HG03175 (cell line): ENCODE results near the gene ZFAND3.

ENCODE experiments used
- ATAC-seq: cut with Tn5 transposase; IDR thresholded peaks from one replicate; pipeline ENCODE4 v1.9.1; 2021; ENCODE audit warnings: mild to moderate bottlenecking, moderate library complexity; ENCODE audit not compliant: unreplicated experiment

The ZFAND3 gene

DNA sequence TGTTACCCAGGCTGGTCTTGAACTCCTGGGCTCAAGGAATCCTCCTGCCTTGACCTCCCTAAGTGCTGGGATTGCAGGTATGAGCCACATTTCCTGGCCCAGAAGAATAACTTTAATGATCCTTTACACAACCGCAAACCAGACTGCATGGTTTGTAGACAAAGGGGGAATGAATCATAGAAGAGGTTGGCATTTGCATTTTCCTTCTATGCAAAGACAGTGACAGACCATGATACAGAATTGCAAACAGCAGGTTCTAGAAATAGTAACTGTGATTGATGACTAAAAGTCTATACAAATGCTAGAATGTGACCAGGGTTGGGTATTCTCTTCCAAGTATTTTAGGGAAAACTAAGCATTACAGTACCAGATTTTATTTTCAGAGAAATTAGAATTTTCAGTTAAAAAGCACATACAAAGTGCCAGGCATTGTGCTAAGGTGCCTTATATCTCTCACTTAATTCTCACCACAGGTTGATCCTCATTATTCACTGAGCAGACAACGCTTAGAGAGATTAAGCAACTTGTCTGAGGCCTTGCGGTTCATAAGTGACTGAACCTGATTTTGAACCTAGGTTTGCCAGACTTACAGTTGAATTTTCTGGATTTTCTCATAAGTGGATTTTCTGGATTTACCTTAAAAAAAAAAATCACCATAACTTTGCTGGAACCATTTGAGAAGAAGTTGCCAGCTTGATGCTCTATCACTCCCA is 146.6 kb downstream of the ZFAND3 start:
- no peak for ATAC-seq

DNA sequence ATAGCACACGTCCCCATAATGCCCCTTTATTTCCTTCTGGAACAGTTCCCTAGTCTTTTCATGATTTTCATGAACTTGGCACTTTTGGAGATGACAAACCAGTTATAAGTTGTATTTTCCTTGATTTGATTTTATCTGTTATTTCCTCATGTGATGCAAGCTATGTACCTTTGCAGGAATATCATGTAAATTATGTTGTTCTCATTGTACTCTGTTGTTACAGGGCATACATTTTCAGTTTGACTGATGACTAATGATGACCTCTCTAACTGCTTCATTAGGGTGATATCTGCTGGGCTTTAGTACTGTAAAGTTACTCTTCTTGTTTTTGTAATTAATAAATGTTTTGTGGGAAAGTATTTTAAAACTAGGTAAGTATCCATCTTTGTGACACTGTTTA is 147.3 kb downstream of the ZFAND3 start:
- ATAC-seq: no peak

DNA sequence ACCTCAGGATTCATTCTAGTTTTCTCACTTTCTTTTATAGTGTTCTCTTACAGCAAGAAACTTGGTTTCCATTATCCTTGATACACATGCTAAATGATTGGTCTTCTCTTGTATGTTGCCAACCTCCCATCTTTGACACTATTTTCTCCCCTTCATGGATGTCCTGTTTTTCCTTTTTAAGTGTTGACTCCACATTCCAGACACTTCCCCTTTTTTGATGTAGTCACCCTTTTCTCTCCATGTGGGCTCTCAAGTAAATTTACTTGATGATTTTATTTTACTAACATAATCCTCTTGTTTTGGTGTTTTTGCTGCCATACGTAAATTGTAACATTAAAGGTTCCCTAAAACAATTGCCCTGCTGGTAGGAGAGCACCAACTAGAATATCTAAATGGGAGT is 148.1 kb downstream of the ZFAND3 start:
- ATAC-seq: no peak

DNA sequence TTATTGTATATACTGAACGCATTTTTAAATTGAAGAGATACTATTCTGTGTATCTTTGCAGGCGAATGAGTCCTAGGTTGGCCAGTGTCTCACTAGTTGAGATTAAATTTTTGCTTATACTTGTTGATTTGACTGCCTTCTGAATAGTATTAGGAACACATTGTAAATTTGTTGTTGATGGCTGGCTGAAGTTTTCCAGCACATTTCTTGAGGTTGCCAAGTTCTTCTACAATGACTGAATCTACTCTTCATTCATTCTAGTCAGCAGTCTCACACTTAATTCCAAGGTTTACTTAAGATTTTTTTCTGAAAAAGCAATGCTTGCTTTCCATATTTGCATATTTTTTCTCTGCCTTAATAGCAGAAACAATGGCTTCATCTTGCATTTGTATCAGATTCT is 151.7 kb downstream of the ZFAND3 start:
- ATAC-seq: no peak

DNA sequence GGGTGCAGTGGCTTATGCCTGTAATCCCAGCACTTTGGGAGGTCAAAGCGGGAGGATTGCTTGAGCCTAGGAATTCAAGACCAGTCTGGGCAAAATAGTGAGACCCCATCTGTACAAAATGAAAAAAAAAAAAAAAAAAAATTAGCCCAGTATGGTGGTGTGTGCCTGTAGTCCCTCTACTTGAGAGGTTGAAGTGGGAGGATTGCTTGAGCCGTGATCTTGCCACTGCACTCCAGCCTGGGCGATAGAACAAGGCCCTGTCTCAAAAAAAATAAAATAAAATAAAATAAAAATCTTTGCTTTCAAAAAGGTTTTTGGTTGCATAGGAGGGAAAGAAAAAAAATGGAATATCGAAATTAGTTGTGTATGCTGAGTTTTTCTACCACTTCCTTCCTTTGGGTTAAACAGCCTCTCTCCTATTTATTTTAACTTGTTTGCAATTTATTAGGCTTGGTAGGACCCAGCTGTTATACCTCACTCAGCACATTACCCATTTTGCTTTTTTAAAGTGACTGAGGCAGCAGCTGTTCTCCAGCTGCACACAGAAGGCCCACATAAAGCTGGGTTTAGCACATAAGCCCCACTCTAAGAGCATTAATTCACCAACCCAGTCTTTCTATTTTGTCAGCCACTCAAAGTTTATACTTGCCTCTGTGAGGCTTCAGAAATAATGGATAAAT is 152.3 kb downstream of the ZFAND3 start:
- ATAC-seq: no peak

DNA sequence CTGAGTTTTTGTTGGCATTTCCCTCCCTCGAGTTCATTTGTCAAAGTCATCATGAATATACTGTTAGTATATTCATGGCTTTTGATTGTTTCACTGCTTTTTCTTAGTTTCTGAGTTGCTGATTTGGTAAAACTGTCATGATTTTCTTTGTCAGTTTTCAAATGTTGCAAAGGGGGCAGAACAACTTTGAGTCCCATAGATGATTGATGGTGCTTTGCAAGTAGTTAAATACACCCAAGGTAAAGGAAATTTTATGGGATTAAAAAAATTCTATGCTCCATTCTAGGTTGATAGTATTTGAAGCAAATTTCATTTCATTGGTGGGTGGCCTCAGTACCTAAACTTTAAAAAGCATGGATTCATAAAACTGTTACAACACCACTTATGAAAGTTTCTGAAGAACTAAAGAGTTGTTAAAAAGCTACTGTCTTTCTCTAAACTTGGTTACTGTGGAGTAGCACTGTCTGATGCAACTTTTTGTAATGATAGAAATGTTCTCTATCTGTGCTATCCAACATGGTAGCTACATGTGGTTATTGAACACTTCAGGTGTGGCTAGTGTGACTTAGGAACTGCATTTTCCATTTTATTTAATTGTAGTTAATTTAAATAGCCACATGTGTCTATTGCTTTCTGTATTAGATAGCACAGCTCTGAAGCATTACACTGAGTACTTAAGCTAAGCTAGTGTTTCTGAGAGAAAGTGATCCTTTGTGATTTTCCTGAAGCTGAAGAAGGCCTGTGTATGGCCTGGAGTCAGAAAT is 153.6 kb downstream of the ZFAND3 start:
- no peak for ATAC-seq

DNA sequence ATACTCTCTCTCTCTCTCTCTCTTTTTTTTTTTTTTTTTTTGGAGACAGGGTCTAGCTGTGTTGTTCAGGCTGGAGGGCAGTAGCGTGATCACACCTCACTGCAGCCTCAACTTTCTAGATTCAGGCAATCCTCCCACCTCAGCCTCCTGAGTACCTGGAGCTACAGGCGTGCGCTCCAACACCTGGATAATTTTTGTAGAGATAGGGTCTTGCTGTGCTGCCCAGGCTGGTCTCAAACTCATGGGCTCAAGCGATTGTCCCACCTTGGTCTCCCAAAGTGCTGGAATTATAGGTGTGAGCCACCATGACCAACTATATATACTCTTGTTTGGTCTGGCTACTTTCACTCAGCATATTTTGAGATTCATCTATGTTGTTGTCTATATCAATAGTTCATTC is 154.9 kb downstream of the ZFAND3 start:
- ATAC-seq: no peak

DNA sequence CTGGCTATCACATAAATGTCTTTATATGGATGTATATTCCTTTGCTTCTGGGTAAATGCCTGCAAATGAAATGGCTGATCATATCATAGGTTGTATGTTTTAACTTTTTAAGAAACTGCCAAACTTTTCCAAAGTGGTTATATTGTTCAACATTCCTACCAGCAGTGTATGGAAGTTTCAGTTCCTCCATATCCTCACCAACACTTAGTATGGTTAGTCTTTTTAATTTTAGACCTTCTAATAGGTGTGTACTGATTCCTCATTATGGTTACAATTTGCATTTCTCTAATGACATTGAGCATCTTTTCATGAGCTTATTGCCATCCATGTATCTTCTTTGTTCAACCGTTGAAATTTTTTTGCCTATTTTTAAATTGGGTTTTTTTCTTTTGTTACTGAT is 155.4 kb downstream of the ZFAND3 start:
- ATAC-seq: no peak

DNA sequence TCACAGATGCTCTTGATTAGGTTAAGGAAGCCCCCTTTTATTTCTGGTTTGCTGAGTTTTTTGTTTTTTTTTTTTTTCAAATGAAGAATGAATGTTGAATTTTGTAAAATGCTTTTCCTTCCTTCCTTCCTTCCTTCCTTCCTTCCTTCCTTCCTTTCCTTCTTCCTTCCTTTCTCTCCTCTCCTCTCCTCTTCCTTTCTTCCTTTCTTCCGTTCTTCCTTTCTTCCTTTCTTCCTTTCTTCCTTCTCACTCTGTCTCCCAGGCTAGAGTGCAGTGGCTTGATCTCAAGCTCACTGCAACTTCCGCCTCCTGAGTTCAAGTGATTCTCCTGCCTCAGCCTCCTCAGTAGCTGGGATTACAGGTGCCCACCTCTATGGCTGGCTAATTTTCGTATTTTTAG is 158.2 kb downstream of the ZFAND3 start:
- ATAC-seq: no peak

DNA sequence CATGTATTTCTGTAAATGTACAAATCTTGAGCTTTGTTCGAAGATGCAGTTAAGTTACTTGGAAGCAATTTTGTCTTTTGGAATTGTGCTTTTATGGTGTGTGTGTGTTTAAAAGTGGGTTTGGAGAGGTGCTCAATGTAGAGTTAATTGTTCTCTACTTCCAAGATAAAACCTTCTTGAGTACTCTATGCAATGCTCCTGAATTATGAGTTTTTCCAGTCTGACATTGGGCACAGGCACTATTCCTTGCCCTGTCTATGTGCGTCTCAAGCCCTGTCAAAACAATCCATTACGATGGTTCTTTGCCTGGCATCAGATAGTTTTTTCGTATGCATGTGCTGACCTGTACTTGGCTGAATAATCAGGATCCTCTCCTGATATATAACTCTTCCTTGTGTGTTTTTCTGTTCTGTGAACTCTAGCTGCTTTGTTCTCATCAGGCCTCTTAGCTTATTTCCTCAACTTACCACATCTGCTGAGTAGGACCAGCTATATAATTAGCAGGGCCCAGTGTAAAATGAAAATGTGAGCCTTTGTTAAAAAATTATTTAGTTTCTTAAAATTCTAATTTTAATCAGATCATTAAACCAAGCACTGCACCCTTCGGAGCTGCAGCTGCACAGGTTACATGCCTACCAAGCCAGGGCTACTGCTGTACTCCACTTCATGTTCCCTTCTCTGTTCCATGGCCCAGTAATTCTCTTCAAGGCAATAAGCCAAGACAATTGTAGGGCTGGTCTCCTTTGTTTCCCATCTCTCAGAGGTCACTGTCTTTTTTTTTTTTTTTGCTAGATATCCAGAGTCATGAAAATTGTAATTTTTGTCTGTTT is 160.1 kb downstream of the ZFAND3 start:
- no peak for ATAC-seq

DNA sequence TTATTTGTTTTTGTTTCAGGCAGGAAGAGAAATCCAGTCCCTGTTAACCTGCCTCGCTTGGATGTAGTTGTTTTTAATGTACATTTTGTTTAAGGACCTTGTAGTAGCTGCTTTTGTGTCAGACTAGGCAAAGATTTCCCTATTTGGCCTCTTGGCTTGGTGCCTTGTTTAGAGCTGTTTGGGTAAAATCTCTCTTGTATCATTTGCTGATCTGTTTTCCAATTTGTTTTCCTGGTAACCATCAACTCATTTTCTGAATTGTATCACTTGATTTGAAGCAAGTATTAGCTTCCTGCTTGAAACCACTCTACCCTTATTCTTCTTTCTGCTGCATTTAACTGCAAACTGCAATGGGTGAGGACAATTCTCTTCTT is 160.7 kb downstream of the ZFAND3 start:
- no peak for ATAC-seq

DNA sequence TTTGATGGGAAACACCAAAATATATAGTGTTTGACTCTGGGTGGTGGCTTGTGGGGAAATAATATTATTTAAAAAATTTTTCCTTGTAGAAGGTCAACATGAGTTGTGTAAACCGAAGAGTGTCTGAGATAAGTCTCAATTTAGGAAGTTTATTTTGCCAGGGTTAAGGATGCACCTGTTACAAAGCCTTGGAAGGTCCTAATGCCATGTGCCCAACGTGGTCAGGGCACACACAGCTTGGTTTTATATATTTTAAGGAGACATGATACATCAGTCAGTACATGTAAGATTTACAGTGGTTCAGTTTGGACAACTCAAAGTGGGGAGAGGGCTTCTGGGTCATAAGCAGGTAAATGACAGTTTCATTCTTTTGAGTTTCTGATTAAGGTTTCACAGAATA is 162.1 kb downstream of the ZFAND3 start:
- no peak for ATAC-seq

DNA sequence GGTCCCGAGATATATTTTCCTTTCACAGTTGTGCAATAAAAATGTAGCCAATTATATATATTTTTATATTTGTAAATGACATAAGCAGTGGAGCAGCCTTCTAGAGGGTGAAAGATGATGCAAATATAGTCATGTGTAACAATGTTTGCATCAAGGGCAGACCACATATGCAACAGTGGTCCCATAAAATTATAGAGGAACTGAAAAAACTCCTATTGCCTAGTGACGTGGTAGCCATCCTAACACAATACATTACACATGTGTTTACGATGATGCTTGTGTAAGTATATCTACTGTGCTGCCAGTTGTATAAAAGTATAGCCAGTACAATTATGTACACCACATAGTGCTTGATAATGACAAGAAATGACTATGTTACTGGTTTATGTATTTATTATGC is 162.8 kb downstream of the ZFAND3 start:
- ATAC-seq: no peak

DNA sequence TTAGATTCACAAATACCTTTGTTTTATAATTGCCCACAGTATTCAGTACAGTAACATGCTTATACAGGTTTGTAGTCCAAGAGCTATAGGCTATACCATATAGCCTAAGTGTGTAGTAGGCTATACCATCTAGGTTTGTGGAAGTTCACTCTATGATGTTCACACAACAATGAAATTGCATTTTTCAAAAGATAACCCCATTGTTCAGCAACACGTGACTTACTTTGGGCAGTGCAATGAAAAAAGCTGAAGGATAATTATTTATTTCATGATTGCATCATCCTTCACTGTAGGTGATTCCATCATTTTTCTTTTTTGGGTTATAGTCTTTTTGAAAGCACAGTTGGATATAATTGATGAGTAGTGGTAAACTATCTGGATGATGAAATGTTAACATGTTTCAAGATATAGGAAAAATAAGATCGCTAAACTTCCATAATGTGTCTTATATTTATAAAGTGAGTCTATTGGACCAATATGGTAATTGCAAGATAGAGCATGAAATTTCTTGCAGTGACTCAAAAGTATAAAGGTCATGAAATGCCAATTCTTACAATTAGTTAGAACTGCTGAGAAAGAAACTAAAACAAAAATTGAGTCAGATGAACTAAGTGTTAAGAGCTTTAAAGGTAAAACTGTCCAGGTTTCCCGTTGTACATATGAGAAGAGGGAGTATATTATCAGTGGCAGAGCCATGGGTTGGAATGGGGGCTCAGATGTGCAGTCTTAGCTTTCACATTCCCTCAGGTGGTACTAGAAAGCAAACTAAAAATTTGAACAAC is 164.4 kb downstream of the ZFAND3 start:
- no peak for ATAC-seq

DNA sequence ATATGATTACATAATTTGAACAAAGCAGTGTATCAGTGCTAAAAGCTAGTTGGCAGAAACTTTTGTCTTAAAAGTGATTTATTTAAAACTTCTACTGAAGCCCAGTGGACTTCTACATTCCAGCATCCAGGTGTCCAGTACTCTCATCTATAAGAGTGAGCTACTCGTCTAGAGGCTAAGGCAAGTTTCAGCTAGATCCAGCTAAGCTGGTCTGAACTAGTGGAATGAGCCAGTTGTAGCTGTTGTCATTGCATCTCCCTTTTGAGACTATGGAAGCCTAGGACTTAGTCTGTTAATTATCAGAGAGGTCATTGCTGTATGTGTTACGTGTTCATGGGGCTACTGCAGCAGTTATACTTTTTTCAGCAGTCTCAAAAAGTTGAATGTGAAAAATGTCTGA is 165.1 kb downstream of the ZFAND3 start:
- ATAC-seq: no peak

DNA sequence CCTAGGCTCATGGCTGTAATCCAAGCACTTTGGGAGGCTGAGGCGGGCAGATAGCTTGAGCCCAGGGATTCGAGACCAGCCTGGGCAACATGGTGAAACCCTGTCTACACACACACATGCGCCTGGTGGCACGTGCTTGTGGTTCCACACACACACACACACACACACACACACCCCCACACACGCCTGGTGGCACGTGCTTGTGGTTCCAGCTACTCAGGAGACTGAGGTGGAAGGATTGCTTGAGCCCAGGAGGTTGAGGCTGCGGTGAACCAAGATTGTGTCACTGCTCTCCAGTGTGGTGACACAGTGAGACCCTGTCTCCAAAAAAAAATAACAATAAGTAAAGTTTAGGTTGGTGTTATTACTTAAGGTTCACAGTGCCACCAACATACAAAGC is 165.8 kb downstream of the ZFAND3 start:
- ATAC-seq: no peak

DNA sequence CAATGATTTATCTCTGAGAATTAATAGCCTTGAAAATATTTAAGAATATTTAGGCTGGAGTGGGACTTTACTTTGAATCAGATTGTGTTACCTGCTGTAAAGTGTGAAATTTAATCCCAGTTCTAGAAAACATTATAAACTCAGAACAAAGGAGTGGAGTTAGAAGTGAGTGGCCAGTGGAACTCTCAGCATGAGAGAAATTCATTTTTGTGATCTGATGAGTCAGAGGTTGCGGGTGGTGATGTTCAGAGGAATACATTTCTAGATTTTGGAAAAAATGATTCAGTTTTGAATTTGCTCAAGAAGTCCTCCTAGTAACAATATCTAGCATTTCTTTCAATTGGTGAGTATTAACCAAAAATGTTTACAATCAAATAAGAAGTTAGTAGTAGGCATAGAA is 167.5 kb downstream of the ZFAND3 start:
- ATAC-seq: no peak

DNA sequence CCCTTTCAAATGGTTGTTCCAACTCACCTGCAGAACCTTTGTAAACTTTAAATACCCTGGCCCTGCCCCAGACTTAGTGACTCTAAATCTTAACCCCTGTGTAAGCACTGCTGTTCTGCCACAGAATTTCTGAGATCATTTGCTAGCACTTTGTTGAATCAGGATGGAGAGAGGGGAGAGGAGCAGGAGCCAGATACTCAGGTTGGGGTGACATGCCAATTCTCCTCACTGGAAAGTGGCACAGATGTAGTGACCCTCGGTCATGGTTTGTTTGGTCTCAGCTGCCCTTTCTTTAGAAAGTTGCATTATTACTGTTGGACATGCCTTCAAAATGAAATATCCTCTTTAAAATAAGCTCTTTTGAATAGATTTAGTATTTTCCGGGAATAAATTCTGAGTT is 168.0 kb downstream of the ZFAND3 start:
- no peak for ATAC-seq

DNA sequence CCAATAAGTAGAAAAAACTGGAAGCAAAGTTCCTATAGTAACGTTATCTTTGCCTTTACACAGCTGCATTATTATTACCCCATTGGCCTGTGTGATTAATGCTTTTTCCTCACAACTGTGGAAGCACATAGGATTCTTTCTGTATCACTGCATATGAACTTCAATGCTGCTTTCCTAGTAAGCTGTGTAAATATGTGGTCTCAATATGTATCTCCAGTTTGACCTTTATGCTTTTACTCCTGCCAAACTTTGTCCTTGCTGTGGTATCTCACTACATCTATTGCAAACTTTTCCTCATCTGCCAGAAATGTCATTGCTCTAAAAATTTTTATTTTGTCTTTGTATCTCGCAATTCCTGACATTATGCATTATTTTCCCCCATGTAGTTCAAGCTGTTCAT is 168.6 kb downstream of the ZFAND3 start:
- ATAC-seq: no peak

DNA sequence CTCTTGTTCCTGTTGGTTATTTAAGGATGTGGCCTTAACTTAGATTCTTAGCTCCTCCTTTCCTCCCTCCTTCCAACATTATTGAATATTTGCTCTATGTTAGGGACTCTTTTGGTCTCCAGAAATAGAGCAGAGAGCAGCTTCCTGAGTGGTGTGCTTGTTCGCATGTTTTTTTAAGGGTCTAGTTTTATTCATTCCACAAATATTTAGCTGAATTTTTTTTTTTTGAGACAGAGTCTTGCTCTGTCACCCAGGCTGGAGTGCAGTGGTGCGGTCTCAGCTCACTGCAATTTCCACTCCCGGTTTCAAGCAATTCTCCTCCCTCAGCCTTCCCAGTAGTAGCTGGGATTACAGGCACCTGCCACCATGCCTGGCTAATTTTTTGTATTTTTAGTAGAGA is 169.2 kb downstream of the ZFAND3 start:
- ATAC-seq: no peak
